HCEC 1CT (cell line): ENCODE data around the gene BIRC3.
"Not testable (repeated sequence)": the region's sequence is repeated elsewhere in the genome, so short reads cannot be mapped to it uniquely, and the experiment has no call there.

Experiments used
- DNase-seq: peaks from one replicate; pipeline ENCODE4 v3.0.0-alpha.2; 2017

Gene BIRC3

GRCh38 chr11:102328748-102329147 lies 11.5 kb downstream of the BIRC3 start:
- DNase-seq = no peak

DNA sequence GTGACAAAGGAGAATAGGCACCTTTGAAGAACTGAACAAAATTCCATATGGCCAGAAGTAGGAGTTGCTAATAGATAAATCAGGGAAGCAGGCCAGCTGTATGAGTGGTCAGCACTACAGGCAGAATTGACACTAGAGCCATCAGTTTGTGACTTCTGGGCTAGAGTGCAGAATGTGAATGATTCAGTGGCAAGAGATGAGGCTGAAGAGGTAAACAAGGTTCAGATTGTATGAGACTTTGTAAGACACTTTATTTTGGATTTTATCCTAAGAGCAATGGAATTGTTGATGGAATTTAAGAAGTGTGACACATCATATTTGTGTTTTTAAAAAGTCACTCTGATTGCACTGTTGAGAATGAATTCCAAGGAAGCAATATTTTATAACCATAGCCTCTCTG lies 12.9 kb downstream of the BIRC3 start:
- DNase-seq = no peak

DNA sequence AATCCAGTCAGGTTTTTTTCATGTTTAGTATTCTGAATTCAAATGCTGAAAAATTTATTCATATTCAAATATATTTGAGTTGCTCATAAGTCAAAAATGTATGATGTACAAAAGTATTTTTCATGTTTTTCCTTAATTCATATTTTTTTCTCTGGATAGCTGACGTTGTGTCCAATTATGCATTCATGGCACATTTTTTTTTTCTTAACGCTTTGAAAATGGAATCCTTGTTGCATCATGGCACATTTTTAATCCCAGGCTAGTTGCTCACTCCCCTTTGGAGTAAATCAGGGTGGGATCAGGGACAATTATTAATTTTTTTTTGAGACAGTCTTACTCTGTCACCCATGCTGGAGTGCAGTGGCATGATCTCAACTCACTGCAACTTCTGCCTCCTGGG lies 14.1 kb downstream of the BIRC3 start:
- DNase-seq = no peak

GRCh38 chr11:102332611-102332994 lies 15.3 kb downstream of the BIRC3 start:
- DNase-seq = no peak

DNA sequence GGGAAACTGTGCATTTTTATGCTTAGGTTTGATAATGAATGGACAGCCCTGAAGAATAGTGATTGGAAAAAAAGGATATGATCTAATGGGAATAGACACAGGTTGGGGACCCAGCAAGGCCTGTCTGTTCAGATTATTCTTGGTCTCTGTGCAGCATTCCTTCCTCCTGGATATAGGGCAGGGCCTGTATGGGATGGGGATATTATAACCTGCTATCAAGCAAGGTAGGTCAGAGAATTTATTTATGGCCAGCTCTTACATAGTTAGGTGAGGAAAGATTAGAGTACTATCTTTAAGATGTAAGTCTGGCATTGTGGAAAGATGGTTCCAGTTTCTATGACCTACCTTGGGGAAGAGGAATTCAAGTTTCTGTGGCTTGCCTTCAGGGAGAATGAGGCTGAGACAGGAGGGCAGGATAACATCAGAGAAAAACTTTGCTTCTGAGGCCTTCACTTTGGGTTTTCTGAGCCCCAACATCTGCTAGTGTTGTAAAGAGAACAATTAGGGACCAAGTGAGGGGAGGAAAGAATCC lies 21.3 kb downstream of the BIRC3 start:
- no peak for DNase-seq

DNA sequence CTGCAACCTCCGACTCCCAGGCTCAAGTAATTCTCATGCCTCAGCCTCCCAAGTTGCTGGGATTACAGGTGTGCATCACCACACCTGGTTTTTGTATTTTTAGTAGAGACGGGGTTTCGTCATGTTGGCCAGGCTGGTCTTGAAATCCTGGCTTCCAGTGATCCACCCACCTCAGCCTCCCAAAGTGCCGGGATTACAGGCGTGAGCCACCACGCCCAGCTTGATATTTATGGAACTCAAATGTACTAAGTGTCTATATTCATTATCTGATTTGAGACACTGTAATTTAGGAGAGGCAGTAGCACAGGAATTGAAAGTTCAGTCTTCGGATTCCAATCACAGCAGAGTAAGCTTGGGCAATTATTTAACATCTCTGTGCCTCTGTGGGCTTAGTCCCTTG lies 24.0 kb downstream of the BIRC3 start:
- DNase-seq = not testable (repeated sequence)

GRCh38 chr11:102341844-102342318 lies 24.6 kb downstream of the BIRC3 start:
- DNase-seq = peak; percentile 73

DNA sequence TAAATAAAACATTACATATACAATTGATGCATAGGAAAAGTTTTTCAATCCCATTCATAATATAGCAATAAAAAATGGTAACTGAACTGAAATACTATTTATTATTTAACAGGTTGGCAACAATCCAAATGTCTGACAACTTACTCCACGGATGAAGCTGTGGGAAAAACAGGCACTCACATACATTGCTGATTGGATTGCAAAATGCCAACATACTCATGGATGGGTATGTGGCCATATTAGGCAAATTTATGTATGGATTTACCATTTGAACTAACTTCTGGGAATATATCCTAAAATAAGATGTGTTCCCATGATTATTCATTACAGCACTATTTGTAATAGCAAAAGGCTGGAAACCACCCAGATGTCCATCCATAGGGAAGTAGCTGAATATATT lies 26.5 kb downstream of the BIRC3 start:
- peak; percentile 65 for DNase-seq

DNA sequence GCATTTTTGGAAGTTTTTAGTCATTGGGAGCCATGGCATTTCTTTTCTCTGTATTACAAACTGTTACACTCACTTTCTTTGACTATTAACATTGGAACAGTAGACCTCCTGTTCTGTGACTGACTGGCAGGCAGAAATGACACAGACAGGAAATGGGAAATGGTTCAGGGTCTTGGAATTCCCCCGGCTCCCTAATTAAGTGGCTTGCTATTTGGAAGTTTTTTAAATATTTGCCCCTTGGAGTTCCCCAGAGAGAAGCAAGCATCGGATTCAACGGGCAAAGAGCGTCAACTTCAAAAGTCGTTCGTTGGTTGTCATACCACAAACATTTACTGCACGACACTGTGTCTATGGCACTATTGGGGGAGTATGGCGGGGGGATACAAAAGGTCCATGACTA lies 28.6 kb downstream of the BIRC3 start:
- DNase-seq = peak; percentile 78

DNA sequence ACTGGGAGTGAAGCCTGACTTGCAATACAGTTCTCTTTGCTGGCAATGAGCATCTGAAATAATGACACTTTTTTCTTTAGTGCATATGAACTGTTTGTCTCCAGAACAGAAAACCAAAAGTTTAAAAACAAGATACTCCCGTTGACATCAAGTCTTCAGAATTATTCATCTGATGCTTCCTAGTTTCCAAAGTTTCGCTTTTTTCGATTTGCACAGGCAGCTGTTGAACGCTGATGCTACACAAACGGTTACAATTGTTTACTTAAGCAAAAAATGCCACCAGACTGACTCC lies 29.1 kb downstream of the BIRC3 start:
- peak; percentile 75 for DNase-seq

DNA sequence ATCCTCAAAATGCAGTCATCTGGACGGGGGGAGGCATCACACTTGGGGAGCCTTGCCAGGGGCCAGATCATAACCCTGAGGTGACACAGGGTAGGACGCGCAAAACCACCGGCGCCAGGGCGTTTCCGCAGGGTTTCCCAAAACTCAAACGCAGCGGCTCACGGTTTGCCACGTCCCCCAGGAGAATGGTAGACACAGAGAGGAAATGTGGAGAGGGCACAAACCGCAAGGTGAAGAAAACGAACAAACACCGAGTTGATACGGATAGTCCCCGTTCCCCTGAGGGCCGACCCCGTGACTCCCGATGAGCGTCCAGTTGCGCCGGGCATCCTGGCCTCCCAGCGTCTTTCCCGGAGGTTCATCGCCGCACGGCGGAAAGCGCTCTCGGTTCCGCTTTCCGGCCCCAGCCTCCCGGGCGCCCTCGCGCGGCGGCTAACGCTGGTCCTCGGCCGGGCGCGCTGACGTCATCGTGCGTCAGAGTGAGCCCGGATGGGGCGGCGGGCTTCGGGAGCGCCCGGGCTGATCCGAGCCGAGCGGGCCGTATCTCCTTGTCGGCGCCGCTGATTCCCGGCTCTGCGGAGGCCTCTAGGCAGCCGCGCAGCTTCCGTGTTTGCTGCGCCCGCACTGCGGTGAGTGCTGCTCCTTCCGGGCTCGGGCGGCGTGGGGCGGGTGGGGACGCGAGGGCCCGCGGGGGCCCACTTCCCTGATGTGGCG lies 29.6 kb downstream of the BIRC3 start, which contains the start of gene BIRC2:
Gene BIRC2, plus strand, starts transcription at position 467 of the 714 bp plus-strand sequence. CDS start 2,641 bp downstream, outside the sequence.
- DNase-seq = peak; percentile 92

GRCh38 chr11:102347462-102348370 lies 30.4 kb downstream of the BIRC3 start:
- DNase-seq = peak; percentile 41

- no peak for DNase-seq
Observed at GRCh38 chr11:102357116-102357515, 39.8 kb downstream of the BIRC3 start.

DNA sequence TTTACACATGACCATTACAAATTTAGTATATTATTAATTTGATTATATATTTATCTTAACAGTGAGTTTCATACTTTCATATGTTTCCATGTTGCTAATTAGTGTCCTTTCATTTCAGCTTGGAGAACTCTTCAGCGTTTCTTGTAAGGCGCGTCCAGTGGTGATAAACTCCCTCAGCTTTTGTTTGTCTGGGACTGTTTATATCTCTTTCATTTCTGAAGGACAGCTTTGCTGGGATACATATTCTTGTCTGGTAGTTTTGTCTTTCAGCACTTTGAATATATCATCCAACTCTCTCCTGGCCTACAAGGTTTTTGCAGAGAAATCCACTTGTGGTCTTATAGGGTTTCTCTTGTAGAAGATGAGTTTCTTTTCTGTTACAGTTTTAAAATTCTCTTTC lies 42.1 kb downstream of the BIRC3 start:
- DNase-seq = no peak

DNA sequence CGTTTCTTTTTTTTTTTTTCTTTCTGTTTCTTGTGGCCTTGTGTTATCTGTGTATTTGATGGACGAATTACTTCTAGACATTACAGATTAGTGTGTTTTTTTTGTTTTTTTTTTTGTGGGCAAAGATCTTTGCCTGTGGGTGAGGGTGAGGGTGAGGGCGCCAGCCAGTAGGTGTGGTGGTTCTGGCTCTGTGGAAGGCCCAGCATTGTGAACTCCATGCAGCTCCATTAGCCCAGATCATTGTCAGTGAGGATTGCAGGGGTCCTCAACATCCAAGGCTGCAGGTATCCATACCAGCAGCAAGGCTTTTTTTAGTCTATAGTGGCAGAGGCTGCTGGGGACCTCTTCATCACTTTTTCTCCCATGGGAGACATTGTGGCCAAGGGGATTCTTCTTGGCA lies 43.4 kb downstream of the BIRC3 start:
- DNase-seq = no peak

- no peak for DNase-seq
Observed at GRCh38 chr11:102361086-102362031, 44.1 kb downstream of the BIRC3 start.

- no peak for DNase-seq
Observed at GRCh38 chr11:102364991-102365390, 47.7 kb downstream of the BIRC3 start.

GRCh38 chr11:102367364-102367763 lies 50.1 kb downstream of the BIRC3 start:
- peak; percentile 10 for DNase-seq

GRCh38 chr11:102368472-102368871 lies 51.2 kb downstream of the BIRC3 start:
- no peak for DNase-seq

GRCh38 chr11:102374633-102375424 lies 57.5 kb downstream of the BIRC3 start:
- not testable (repeated sequence) for DNase-seq

DNA sequence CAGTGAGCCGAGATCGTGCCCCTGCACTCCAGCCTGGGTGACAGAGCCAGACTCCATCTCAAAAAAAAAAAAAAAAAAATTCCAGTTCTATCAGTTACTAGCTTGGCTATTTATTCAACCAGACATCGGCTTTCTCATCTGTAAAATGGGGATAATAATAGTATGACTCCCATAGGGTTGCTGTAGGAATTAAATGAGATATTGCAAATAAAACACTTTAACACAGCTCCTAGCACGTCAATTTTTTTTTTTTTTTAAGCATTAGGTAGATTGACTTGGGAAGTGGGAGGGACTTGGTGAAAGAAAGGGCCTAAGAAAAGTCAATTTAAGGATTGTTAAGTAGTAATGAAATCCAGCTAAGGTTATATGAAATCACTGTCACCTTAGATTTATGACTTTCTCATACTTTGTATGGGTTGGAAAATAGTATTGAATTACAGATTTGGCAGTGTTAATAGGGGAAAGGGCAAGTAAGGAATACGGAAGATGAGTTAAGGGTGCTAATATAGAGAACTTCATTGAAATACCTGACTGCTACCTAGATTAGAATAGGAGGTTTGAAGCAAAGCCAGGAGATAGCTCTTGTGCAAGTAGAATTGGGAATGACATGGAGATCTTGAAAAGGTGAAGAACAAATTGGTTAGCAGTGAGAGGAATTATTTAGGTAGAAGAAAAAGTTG lies 58.6 kb downstream of the BIRC3 start:
- no peak for DNase-seq
